Breast epithelium (tissue), 3 donors: Measurements from ENCODE around the gene GFI1B.

Experiments used
- CTCF ChIP-seq, 3 donors: fragments of 450-650 bp; IDR thresholded peaks; one replicate each; pipeline ENCODE4 v1.5.1; 2016 to 2017; ENCODE audit warnings: antibody characterized with exemption in 3 of 3, mild to moderate bottlenecking in 3 of 3, moderate library complexity in 3 of 3
- POLR2A ChIP-seq: fragments of 450-650 bp; IDR thresholded peaks from one replicate; pipeline ENCODE4 v1.6.1; 2016; ENCODE audit warnings: antibody characterized with exemption, mild to moderate bottlenecking, moderate library complexity

DNA sequence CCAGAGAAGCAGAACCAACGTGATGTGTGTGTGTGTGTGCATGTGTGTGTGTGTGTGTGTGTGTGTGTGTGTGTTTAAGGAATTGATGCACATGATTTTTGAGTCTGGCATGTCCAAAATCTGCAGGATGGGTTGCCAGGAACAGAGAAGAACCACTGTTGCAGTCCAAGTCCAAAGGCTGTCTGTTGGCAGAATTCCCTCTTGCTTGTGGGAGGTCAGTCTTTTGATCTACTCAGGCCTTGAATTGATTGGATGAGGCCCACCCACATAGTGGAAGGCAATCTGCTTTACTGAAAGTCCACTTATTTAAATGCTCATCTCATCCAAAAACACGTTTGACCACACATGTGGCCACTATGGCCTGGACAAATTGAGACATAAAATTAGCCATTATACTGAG lies 22.7 kb upstream of the GFI1B start:
- TF ChIP-seq POLR2A (no peak), CTCF (IDR thresholded peaks at IDR 0.05) (no peak)
